GM12892 (cell line): ENCODE measurements around the gene SMIM24.

Experiments
- POLR2A ChIP-seq: IDR thresholded peaks from 2 replicates; pipeline ENCODE4 v1.6.1; 2011; ENCODE audit warnings: low read depth, low read length, control low read depth
- POLR2AphosphoS5 ChIP-seq: IDR thresholded peaks from 2 replicates; pipeline ENCODE4 v1.6.1; 2011; ENCODE audit warnings: low read depth, low read length, control low read depth
- TAF1 ChIP-seq: IDR thresholded peaks from 2 replicates; pipeline ENCODE4 v1.6.1; 2011; ENCODE audit warnings: low read depth, mild to moderate bottlenecking, control low read depth, low read length, borderline replicate concordance

GRCh38 chr19:3521104-3521445, 40.8 kb upstream of the SMIM24 start:
- TF ChIP-seq POLR2A (no peak), TAF1 (no peak), POLR2AphosphoS5 (no peak)
